Anterior cingulate cortex (tissue), 58 donors: ENCODE data around the gene SORBS2.

Experiments
- DNase-seq, 58 donors: peaks; one replicate each; lab custom pipeline; 2025; lab: John Stamatoyannopoulos, UW

SORBS2 gene

DNA sequence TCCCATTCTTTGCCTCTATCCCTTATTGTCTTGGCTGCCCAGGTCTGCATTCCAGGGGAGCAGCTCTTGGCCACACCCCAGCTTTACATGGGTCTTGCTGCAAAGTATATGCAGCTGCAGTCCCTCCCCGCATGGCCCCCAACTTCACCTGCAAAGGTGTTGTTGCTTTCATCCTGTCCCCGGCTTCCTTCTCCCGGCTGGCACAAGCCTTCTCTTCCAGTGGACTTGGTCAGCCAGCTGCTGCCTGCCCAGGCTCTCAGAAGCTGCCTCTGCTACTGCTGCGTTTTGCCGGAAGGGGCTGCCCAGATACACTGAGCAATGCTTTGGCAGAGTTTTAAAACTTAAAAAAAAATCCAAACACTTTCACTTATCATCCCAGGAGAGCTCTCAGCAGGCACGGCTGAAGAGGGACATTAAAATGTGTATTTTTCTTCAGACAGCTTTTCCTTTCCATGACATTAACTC, 155.5 kb downstream of the SORBS2 start:
- DNase-seq, result peak in 30 of 58 donors; percentile 6 to 54 (median 24)

- DNase-seq, result no peak
Observed at GRCh38 chr4:185654965-185655554, 156.9 kb downstream of the SORBS2 start.

- no peak for DNase-seq
Observed at GRCh38 chr4:185654311-185654710, 157.7 kb downstream of the SORBS2 start.

GRCh38 chr4:185651851-185652250, 160.1 kb downstream of the SORBS2 start:
- DNase-seq, result no peak

GRCh38 chr4:185651137-185651677, 160.8 kb downstream of the SORBS2 start:
- no peak for DNase-seq

DNA sequence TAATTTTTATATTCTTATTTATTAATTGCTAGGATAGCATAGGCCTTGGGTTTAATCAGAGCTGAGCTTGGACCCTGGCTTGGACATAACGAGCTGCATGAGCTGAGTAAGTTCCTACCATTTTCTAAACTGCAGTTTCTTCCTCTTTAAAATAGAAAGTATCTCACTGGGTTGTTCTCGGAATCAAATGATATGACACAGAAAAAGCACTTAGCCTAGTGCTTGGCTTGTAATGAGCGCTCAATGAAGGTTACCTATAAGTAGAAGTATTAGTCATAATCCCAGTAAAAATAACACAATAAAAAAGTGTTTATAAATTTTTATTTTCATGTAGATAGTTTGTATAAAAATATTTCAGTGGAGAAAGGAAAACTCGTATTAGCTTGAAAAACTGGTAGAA, 163.4 kb downstream of the SORBS2 start:
- no peak for DNase-seq

- no peak for DNase-seq
Observed at GRCh38 chr4:185645403-185645802, 166.6 kb downstream of the SORBS2 start.

- DNase-seq, result no peak
Observed at GRCh38 chr4:185644408-185644807, 167.6 kb downstream of the SORBS2 start.

GRCh38 chr4:185642907-185643306, 169.1 kb downstream of the SORBS2 start:
- DNase-seq, result no peak

GRCh38 chr4:185640811-185641675, 171.0 kb downstream of the SORBS2 start:
- peak in 2 of 58 donors; percentile 6 to 22 for DNase-seq

DNA sequence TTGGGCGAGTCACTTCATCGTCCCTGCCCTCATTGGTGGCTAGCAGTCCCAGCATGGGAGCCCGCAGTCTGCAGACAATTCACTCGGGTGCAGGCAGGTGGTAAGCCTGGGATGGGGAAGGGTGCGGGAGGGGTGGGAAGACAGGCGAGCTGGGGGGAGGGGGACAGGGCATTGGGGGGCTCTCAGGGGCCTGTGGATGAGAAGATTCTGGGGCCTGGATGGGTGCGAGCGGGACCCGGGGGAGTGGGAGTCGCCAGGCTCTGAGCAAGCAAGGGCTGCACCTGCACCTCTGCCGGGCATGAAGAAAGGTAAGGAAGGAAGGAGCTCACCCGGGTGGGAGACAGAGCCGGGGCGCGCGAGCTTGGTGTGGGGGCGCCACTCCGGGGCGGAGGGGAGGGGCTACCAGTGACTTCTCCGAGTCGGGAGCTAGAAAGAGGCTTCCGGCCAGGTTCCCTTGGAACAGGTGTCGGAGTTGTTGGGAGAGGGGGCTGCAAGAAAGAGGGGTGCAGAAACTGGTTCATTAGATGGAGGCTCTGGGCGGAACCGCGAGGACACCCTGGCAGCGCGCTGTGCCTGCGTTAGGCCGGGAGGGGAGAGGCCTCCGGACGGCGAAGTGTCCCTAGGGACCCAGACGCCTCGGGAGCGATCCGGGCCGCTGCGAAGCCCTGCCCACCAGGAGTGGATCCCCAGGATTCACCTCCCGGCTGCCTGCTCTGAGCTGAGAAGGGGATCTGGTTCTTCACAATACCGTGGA, 173.3 kb downstream of the SORBS2 start:
- DNase-seq, result no peak

DNA sequence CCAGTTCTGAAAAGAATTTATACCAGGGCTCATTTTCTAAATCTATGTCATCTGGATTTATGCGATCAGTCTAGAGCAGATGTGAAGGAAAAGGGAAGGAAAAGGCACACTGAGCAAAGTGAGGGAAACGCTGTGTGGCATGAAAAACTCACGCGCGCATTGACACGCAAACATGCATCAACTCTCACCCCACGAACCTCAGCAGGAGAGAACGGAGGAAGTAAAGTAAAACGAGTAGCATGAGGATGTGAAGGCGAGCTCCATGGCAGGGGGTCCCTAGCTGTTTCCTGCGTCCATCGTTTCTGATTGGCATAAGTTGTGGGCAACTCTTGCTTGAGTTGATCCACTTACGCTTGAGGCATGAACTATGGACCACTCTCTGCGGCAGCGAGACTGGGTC, 173.9 kb downstream of the SORBS2 start:
- no peak for DNase-seq

GRCh38 chr4:185637163-185637875, 174.7 kb downstream of the SORBS2 start:
- DNase-seq, result no peak

- DNase-seq, result no peak
Observed at GRCh38 chr4:185634066-185634652, 177.8 kb downstream of the SORBS2 start.

GRCh38 chr4:185626798-185627197, 185.2 kb downstream of the SORBS2 start:
- no peak for DNase-seq

GRCh38 chr4:185625503-185625902, 186.5 kb downstream of the SORBS2 start:
- no peak for DNase-seq

- no peak for DNase-seq
Observed at GRCh38 chr4:185624259-185624589, 187.8 kb downstream of the SORBS2 start.

DNA sequence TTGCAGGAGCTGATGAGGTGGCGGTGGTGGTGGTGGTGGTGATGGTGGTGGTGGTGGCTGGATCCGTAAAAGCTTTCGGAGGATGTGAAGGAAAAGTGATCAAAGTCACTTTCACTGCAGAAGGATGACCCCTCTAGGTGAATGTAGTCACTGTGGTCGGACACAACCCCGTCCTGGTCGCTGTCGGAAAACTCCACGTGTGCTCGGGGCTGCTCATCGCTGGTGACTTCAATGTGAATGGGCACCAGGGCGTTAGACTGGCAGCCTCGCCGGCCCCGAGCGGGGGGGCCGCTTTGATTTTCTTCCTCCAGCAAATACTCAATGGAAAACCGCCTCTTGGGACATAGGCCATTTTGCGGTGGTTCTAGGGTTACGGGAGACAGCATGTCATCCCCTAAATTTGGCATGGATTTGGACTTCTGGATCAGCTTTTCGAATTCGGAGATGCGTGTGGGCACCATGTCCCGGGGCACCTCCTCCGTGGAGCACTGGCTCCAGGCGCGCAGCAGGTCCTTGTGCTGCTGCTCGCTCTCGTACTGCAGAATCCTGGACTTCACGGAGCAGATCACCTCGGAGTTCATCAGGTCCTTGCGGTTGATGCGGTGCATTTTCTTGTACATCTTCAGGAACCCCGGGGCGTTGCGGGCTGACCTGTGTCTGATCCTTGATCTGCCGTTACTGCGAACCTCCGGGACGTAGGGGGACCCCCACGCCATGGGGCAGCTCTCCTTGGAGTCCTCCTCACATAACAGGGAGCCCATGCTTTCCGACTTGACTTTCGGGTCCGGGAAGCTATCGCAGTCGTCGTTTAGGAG, 188.3 kb downstream of the SORBS2 start:
- DNase-seq, result no peak

GRCh38 chr4:185608185-185608584, 203.8 kb downstream of the SORBS2 start:
- DNase-seq, result no peak
